ENCODE measurements around the gene MOB3C. TPM values are rescaled to one million over a fixed set of nuclear protein-coding genes. Genes with fewer than 3 reads are reported as not detected.

MOB3C gene
- total RNA-seq, 4 donors from 2014 or later = 24.7 to 30.0 (median 28.9) TPM

DNA sequence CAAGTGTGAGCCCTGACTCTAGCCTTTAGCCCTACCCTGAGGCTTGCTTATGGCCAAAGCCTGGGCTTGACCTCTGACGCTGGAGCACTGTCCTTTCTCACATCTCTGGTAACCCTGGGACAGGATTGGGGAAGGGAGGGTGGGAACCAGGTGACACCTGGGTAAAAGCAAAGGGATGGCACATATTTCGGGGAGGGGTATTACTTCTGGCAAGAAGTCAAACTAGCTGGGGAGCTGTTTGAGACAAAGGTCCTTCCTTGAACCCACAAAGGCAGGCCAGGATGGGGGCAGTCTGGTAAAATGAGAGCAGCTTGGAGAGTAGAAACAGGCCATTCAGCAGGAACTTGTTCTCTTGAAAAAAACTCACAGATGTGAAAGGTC, 2.0 kb downstream of the MOB3C start:
- DNase-seq (ENCODE audit: low spot score) (no peak), ATAC-seq (ENCODE audit: low FRiP score) (no peak)
- TF ChIP-seq, protein P1, sequence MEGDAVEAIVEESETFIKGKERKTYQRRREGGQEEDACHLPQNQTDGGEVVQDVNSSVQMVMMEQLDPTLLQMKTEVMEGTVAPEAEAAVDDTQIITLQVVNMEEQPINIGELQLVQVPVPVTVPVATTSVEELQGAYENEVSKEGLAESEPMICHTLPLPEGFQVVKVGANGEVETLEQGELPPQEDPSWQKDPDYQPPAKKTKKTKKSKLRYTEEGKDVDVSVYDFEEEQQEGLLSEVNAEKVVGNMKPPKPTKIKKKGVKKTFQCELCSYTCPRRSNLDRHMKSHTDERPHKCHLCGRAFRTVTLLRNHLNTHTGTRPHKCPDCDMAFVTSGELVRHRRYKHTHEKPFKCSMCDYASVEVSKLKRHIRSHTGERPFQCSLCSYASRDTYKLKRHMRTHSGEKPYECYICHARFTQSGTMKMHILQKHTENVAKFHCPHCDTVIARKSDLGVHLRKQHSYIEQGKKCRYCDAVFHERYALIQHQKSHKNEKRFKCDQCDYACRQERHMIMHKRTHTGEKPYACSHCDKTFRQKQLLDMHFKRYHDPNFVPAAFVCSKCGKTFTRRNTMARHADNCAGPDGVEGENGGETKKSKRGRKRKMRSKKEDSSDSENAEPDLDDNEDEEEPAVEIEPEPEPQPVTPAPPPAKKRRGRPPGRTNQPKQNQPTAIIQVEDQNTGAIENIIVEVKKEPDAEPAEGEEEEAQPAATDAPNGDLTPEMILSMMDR (IDR thresholded peaks at IDR 0.05) = no peak

DNA sequence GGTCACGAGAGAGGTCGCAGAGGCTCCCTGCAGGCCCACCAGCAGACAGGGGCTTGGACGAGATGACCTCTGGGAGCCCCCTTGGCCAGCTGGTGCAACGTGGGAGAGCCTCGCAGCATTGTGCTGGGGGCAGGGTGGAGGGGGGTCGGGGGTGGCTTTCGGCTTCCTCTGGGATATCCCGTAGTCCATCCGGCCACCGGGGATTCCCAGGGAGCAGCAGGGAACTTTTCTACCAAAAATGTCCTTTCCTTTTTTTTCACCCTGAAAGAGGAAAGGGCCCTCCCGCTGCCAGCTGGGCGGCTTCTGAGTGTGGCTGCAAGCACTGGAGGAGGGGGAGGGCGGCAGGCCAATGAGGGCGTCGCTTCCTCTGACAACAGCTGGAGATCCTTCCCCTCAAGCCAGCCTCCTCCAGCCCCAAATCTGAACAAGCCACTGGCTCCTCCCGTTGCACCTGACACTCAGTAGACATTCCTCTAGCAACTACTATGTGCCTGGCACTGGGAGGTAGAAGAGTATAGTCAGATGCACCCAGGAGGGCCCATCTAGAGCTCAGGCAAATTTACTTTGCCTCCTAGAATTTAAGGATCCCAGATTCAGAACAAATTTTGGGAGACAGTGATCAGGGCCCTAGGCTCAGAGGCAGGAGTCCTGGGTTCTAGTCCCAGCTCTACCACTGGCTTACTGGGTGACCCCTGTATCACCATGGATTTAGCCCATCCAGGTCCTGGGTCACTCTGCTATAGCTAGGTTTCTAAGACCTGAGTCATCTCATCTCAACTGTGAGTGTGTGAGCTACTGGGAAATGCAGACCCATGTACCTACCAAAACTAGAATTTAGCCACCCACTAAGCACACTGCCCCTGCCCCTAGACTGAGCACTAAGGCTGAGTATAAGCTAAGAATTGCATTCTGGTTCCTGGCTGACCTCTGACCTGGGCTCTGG, 2.7 kb downstream of the MOB3C start:
- peak; percentile 68 for DNase-seq (ENCODE audit: low spot score)
- ATAC-seq (ENCODE audit: low FRiP score) = peak; percentile 54
- TF ChIP-seq, protein P1 (IDR thresholded peaks at IDR 0.05) = no peak

DNA sequence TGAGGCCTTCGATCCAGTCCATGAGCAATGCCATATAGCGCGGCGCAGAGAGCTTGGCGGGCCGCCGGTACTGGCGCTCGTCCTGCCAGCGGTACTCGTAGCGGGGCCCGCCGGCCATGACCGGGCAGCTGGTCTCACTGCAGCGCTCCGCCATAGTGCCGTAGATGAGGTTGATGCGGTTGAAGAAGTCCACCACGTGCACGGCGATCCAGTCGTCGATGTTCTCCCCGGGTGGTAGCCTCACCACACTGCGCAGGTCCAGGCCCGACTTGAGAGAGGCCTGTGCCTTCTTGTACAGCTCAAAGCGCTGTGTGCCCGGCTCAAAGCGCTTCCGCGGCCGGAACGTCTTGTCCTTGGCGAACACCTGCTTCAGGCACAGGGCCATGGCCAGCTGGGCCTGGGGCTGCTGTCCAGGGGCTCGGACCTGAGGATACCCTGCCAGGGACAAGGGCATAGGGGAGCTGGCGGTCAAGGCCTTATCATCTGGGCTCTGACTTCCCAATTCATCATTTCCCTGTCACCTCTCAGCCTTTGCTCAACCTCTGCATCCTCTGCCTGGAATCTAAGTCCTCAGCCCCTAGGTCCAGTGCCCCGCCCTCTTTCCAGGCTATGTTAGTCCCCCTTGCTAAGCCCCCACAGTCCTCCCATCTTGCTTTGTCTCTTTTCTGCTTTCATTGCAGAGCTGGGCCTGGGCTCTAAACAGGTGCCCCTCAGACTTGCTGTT, 3.5 kb downstream of the MOB3C start:
- ATAC-seq (ENCODE audit: low FRiP score) (no peak), DNase-seq (ENCODE audit: low spot score) (no peak)
- TF ChIP-seq, protein P1 (IDR thresholded peaks at IDR 0.05) = no peak

DNA sequence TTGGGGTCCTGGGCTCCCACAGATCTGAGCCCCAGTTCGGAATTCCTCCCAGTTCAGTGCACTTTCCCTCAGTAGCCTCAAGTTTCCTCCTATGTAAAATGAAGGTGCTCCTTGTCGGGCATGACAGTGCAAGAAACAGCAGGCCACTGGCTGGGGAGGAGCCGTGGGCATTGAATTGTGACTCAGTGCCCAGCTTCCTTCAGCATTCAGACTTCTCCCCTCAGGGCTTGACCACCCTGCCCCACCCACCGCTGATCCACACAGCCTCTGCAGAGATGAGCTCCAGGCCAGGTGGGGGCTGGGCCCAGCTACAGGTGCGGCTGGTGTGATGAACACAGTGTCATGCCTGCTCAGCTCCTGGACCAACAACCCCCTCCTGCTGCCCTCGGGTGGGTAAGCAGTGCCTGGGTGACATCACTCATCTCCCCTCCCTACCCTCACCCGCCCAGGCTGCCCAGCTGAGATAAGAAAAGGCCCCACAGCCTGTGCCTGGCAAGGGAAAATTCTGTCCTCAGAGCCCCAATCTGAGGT, 4.9 kb downstream of the MOB3C start:
- no peak for DNase-seq (ENCODE audit: low spot score)

DNA sequence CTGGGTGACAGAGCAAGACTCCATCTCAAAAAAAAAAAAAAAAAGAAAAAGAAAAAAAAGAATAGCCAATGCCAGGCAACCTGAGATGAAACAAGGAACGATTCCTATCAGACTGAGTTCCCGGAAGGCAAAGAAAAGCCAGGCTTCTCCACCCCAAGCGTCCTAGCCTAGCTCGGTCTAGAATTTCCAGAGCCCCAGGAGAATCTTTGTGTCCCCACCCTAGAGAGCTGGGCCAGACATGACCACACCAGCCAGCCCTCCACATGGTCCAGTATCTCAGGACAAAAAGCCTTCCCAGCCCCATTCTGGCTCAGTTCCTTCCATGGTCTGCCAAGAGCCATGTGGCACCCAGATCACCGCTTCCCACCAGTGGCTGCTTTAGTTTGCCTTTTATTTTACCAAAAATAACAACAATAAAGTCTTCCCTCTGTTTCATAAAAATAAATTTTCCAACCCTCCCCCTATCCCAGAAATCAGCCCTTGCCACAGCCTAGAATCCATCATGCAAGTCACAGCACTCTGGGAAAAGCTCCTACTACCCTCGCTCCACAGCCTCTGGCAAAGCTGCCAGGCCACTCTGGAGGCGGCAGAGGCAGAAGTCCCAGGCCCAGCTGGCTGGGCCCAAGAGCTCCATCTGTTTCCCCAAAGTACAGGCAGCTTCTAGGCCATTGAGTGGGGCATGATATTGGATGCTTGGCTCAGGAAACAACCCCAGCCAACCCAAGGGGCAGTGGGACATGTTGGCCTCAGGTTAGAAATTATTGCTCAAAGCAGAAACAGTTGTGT, 9.1 kb downstream of the MOB3C start:
- TF ChIP-seq, protein P1 (IDR thresholded peaks at IDR 0.05) = no peak
- DNase-seq (ENCODE audit: low spot score) (no peak), ATAC-seq (ENCODE audit: low FRiP score) (no peak)

More for the DNA sequence above, 4.9 kb downstream of the MOB3C start:
- TF ChIP-seq, protein P1 (IDR thresholded peaks at IDR 0.05) = no peak
- no peak for ATAC-seq (ENCODE audit: low FRiP score)

DNA sequence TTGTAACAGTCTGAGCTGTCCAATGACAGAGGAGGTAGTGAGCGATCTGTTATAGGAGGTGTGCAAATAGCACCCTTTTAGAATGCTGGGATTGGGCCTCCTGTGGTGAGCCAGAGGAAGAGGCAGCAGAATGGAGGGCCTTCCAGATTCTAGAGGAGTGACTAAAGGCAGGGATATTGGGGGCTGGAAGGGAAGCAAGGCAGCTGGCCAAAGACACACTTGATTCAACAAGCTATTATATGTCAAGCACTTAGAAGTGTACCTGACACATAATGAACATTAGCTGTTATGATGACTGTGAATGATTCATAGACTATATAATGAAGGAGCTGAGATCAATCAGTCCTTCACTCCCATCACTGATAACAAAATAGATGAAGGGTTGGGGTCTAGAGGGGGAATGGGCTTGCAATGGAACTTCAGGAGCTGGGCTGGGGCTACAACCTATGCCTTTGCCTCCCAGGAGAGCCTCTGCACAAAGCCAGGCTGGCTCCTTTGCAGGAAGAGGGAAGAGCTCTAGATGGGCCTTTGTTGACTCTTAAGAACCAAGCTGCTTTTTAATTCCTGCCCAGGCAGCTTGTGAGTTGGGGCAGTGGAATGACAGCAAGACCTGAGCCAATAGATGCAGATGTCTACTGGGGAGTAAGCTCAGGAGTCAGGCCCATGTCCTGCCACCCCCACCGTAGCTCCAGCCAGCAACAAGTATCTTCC, 10.2 kb downstream of the MOB3C start:
- no peak for ATAC-seq (ENCODE audit: low FRiP score)
- TF ChIP-seq, protein P1 (IDR thresholded peaks at IDR 0.05) = no peak

More for the DNA sequence above, 10.2 kb downstream of the MOB3C start:
- no peak for DNase-seq (ENCODE audit: low spot score)
